SJCRH30 (cell line): ENCODE results near the gene MAGEA9B. TPM values are rescaled to one million over a fixed set of nuclear protein-coding genes. Genes with fewer than 3 reads are reported as not detected.
"Not testable (repeated sequence)": the region's sequence is repeated elsewhere in the genome, so short reads cannot be mapped to it uniquely, and the experiment has no call there.

ENCODE experiments used
- DNase-seq, 2 experiments: peaks; one replicate each; pipeline ENCODE4 v3.0.0-alpha.2; 2015 to 2020
- H3K27ac ChIP-seq: fragments of 250-450 bp; sonication (Bioruptor Pico); 2 replicates; pipeline ENCODE4 v1.5.1; 2020; ENCODE audit warnings: mild to moderate bottlenecking, moderate library complexity
- H3K27me3 ChIP-seq: fragments of 250-450 bp; sonication (Bioruptor Pico); 2 replicates; pipeline ENCODE4 v1.5.1; 2020; ENCODE audit warnings: mild to moderate bottlenecking, moderate library complexity
- H3K36me3 ChIP-seq: fragments of 250-450 bp; sonication (Bioruptor Pico); 2 replicates; pipeline ENCODE4 v1.5.1; 2020; ENCODE audit warnings: mild to moderate bottlenecking, moderate library complexity
- H3K4me1 ChIP-seq: fragments of 250-450 bp; sonication (Bioruptor Pico); 2 replicates; pipeline ENCODE4 v1.5.1; 2020; ENCODE audit warnings: mild to moderate bottlenecking, moderate library complexity
- H3K4me3 ChIP-seq: fragments of 250-450 bp; sonication (Bioruptor Pico); 2 replicates; pipeline ENCODE4 v1.5.1; 2020; ENCODE audit warnings: mild to moderate bottlenecking, moderate library complexity
- H3K9me3 ChIP-seq: fragments of 250-450 bp; sonication (Bioruptor Pico); replicated peaks from 2 replicates; pipeline ENCODE4 v1.5.1; 2020; ENCODE audit warnings: mild to moderate bottlenecking, moderate library complexity
- total RNA-seq: library from RNA; depleted of rRNA; stranded (reverse); fragments of >200 nt; shearing (Covaris generic); gene quantifications from 2 replicates; pipeline ENCODE4 v1.2.3, GENCODE V29; 2014

Gene MAGEA9B
- total RNA-seq, 1 experiment from 2014 or later = not detected

DNA sequence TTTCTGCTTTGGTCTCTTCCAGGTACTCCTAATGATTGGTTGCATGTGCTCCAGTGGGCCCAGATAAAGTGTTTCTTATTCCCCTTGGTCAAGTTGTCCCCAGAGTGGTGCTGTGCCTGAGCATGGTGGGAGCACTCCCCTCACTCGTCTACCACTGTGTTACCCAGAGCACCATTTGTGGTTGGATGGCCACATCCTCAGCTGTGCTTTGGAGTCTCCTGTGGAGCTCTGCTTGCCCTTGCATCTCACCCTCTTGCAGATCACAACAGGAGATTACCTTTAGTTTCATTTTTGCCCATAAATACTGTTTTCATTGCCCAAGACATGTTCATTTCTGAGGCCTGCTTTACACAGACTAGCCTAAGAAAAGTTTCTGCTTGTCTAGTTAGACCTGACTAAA lies 36.8 kb downstream of the MAGEA9B start:
- not testable (repeated sequence) for H3K4me1 ChIP-seq, H3K27me3 ChIP-seq, DNase-seq, H3K9me3 ChIP-seq, H3K36me3 ChIP-seq, H3K27ac ChIP-seq, H3K4me3 ChIP-seq

DNA sequence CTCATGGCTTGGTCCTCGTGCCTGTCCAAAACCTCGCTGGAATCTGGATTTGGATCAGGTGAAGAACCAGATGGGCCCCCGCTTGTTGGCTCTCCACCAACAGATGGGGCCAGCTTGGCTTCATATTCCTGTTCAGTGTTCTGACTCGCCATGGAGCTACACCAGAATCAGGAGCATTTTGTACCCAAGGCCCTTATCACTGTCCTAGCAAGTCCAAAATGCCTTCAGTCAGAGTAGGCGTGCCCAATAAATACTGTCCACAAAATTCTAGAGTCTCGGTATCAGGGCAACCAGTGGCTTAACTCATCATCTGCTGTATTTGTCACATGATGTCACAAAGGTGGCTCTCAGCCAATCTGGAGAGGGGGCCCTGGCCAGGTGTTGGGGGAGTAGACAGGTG lies 37.6 kb downstream of the MAGEA9B start, which contains the start of gene HSFX3:
Gene HSFX3, minus strand, starts transcription at position 224 of the 400 bp plus-strand sequence. Its CDS starts 72 bp downstream, at position 152.
- not testable (repeated sequence) for H3K9me3 ChIP-seq, H3K36me3 ChIP-seq, DNase-seq, H3K4me1 ChIP-seq, H3K27ac ChIP-seq, H3K27me3 ChIP-seq, H3K4me3 ChIP-seq

DNA sequence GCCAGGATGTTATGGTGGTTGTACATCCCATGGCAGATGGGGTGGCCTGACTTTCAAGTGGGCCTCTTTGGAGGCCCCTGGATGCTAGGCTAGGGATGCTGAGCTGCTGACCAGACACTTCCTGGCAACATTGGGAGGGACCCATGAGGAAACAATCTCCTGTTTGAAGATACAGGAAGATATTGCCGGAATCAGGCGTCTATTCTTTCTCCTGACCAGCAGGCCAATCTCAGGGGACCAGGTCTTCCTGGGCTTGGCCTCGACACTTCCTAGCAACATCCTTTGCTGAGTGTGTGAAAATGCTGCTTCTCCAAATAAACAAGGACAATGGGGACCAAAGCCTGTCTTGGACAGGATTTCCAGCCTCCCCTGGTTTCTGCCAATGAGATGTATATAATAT lies 39.5 kb downstream of the MAGEA9B start:
- H3K27me3 ChIP-seq, H3K9me3 ChIP-seq, H3K4me1 ChIP-seq, H3K4me3 ChIP-seq, H3K27ac ChIP-seq, DNase-seq, H3K36me3 ChIP-seq: not testable (repeated sequence)

DNA sequence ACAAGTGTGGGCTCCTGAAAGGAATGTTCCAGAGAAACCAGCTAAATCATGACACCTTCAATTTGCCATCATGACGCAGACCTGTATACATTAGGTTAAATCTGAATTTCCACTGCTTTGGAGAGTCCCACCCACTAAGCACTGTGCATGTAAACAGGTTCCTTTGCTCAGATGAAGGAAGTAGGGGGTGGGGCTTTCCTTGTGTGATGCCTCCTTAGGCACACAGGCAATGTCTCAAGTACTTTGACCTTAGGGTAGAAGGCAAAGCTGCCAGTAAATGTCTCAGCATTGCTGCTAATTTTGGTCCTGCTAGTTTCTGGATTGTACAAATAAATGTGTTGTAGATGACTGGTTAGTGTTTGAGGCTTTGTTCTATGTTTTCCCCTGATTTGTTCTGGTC lies 40.3 kb downstream of the MAGEA9B start:
- H3K27ac ChIP-seq, H3K9me3 ChIP-seq, DNase-seq, H3K27me3 ChIP-seq, H3K4me1 ChIP-seq, H3K4me3 ChIP-seq, H3K36me3 ChIP-seq: not testable (repeated sequence)

DNA sequence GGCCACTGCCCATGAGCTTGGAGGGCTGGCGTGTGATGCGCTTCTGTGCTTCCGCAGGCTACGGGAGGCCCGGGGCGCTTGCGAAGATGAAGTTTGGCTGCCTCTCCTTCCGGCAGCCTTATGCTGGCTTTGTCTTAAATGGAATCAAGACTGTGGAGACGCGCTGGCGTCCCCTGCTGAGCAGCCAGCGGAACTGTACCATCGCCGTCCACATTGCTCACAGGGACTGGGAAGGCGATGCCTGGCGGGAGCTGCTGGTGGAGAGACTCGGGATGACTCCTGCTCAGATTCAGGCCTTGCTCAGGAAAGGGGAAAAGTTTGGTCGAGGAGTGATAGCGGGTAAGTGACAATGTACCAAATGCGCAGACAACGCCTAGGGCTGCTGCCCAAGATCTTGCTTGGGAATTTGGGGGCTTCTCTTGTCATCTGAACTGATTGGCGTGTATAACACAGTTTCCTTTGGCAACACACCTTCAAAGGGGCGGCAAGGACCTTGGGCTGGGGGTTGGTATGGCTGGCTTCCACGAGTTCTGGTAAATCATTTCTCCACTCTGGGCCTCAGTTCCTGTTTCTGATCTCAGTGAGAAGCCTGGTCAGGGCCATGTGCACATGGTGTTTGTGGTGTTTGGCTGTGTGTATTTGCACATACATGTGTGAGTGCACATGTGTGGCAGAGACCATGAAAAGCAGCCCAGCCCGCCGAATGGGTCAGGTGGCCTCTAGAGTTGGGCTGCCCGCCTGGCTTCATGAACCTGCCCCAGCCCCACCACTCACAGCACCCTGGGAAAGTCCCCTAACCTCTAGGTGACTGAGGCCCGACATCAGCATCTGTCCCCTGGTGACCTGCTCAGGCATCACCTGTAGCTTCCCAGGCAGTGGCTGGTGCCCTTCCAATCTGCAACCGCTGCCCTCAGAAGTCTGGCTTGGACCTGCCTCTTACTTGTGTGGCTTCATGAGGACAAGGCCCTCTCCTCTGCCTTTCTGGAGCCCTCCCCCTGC lies 41.4 kb downstream of the MAGEA9B start:
- not testable (repeated sequence) for H3K9me3 ChIP-seq, H3K36me3 ChIP-seq, H3K4me3 ChIP-seq, H3K27ac ChIP-seq, DNase-seq, H3K4me1 ChIP-seq, H3K27me3 ChIP-seq

DNA sequence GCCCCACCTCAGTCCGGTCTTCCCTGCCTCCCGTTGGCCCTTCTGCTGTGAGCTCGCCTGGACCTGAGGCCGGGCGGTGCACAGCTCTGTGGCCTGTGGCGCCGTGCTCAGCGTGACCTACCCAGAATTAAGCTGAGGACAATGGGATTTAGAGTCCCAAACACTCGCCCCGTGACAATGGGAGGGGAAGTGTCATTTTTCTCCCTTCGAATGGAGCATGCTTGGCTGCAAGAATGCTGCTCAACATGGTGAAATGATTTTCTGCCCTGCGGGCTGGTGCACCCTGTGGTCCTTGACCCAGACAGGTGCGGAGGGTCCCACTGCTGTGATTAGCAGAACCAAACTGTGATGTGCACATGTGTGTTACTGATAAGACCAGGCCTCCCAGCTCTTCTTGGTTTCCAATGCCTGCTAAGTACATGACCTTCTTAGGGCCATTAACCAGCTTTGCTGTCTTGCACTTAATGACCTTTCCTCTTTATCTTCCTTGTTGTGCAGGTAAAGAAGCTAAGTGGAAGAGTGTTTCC lies 45.7 kb downstream of the MAGEA9B start:
- DNase-seq = peak in 1 of 2 experiments; percentile 7
- Histone ChIP-seq H3K9me3 (no peaks in the 10 kb centered on the region), H3K27ac (peak overlapping the region; percentile 85), H3K4me3 (peak overlapping the region; percentile 71), H3K27me3 (no peaks in the 10 kb centered on the region), H3K4me1 (no peaks in the 10 kb centered on the region), H3K36me3 (no peaks in the 10 kb centered on the region)

GRCh38 chrX:149540621-149541520 lies 46.4 kb downstream of the MAGEA9B start, which contains the start of gene EOLA1:
TSS of gene EOLA1 (plus strand) at chrX:149541012. CDS start at chrX:149545631, 4,619 bp downstream.
- Histone ChIP-seq H3K36me3 (no peaks in the 10 kb centered on the region), H3K4me3 (peak within 1 kb of the TSS; percentile 71), H3K27ac (peak within 1 kb of the TSS; percentile 85), H3K9me3 (no peaks in the 10 kb centered on the region), H3K4me1 (no peaks in the 10 kb centered on the region), H3K27me3 (no peaks in the 10 kb centered on the region)
- DNase-seq = peak; percentile 90 to 92

- Histone ChIP-seq H3K27ac (peak overlapping the region; percentile 85), H3K9me3 (no peaks in the 10 kb centered on the region), H3K27me3 (no peaks in the 10 kb centered on the region), H3K4me3 (peak overlapping the region; percentile 71), H3K36me3 (no peaks in the 10 kb centered on the region), H3K4me1 (no peaks in the 10 kb centered on the region)
- DNase-seq = peak; percentile 91
Observed at GRCh38 chrX:149540131-149540620, 47.1 kb downstream of the MAGEA9B start.

DNA sequence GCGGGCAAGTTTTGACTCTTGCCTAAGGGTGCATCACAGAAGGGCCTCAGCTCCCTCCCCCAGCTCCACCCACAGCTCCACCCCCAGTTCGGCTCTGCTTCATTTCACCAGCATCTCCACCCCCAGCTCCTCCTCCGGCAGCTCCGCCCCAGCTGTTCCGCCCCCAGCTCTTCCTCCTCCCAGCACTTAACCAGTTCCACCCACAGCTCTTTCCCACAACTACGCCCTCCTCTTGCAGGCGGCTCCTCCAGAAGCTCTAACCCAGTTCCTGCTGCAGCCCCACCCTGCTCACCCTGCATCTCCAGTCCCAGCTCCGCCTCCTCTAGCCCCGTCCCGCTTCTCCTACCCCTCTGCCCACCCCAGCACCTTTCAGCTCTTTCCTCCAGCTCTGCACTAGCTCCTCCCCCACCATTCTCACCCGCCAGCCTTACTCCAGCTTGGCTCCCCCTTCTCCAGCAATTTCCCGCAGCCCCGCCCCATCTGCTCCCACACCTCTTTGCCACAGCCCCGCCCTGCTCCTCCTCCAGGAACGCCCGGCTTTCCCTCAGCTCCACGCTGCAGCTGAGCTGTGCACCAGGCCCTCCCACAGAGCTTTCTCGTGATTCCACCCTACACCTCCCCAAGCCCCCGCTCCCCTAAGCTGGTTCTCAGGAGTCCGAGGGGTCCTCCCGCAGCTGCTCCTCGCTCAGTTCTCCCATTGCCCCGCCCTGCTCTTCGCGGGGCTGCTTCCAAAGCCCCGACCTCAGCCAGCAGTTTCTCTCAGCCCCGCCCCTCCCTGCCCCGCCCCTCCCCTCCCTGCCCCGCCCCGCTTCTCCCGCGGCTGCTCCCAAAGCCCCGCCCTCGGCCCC lies 47.8 kb downstream of the MAGEA9B start:
- DNase-seq = peak; percentile 86
- no peaks in the 10 kb centered on the region for H3K27me3 ChIP-seq
- peak overlapping the region; percentile 62 for H3K4me3 ChIP-seq
- no peak overlapping the region for H3K27ac ChIP-seq
- H3K9me3 ChIP-seq = no peaks in the 10 kb centered on the region
- H3K36me3 ChIP-seq = no peaks in the 10 kb centered on the region
- no peaks in the 10 kb centered on the region for H3K4me1 ChIP-seq

DNA sequence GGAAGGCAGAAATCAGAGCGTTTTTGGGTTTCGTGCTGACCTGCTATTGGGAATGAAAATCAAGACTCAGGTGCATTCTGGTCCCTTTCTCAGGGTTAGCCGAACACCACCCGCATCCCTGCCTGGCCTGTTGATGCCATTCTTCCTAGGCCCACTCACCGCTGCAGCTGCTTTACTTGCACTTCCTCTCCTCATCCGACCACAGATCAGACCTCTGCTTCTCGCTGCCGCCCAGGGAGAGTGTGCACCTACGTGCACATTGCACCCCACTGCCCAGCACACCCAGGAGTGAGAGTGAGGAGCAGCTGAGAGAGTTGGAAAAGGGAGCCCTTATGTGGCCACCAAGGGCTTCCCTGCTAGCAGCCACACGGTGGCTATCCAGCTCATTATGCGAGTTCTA lies 49.8 kb downstream of the MAGEA9B start:
- H3K9me3 ChIP-seq, DNase-seq, H3K4me1 ChIP-seq, H3K27me3 ChIP-seq, H3K36me3 ChIP-seq, H3K27ac ChIP-seq, H3K4me3 ChIP-seq: not testable (repeated sequence)

- not testable (repeated sequence) for H3K27ac ChIP-seq, H3K4me3 ChIP-seq, H3K27me3 ChIP-seq, H3K9me3 ChIP-seq, DNase-seq, H3K4me1 ChIP-seq, H3K36me3 ChIP-seq
Observed at GRCh38 chrX:149534926-149535602, 52.2 kb downstream of the MAGEA9B start.

DNA sequence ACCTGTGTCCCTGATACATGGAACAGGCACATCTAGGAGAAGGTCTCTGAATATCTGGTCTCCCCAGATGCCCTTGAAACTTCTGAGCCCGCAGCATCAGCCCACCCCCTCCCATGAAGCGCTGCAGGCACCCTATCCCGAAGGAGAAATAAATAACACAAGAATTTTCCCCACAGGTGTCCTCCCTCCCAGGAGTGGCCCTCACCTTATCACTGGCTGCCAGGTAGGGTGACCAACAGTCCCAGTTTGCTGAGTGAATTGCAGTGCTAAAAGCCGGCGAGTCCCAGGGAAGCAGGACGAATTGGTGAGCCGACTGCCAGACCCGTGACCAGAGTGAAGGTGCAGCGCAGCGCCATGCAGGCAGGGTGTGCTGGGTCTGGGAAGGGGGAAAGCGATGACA lies 53.3 kb downstream of the MAGEA9B start:
- H3K4me3 ChIP-seq, H3K36me3 ChIP-seq, H3K4me1 ChIP-seq, H3K27me3 ChIP-seq, DNase-seq, H3K9me3 ChIP-seq, H3K27ac ChIP-seq: not testable (repeated sequence)

- not testable (repeated sequence) for H3K4me3 ChIP-seq, H3K4me1 ChIP-seq, DNase-seq, H3K27me3 ChIP-seq, H3K9me3 ChIP-seq, H3K27ac ChIP-seq, H3K36me3 ChIP-seq
Observed at GRCh38 chrX:149532868-149533267, 54.4 kb downstream of the MAGEA9B start.
